ENCODE measurements around the gene LRRC8E.

The LRRC8E gene

GRCh38 chr19:7855426-7856108 is 32.7 kb upstream of the LRRC8E start:
- DNase-seq = no peak

- peak; percentile 11 for DNase-seq
Observed at GRCh38 chr19:7856109-7856591, 32.2 kb upstream of the LRRC8E start.

- DNase-seq = peak; percentile 5
Observed at GRCh38 chr19:7856679-7857663, 31.3 kb upstream of the LRRC8E start.

GRCh38 chr19:7857727-7858108 is 30.6 kb upstream of the LRRC8E start:
- DNase-seq = peak; percentile 26

- DNase-seq = peak; percentile 23
Observed at GRCh38 chr19:7858109-7858770, 30.1 kb upstream of the LRRC8E start.

- DNase-seq = peak; percentile 12
Observed at GRCh38 chr19:7859087-7859486, 29.2 kb upstream of the LRRC8E start.

GRCh38 chr19:7859831-7860713 is 28.2 kb upstream of the LRRC8E start:
- peak; percentile 23 for DNase-seq

- DNase-seq = peak; percentile 41
Observed at GRCh38 chr19:7860714-7861618, 27.3 kb upstream of the LRRC8E start.

- peak; percentile 9 for DNase-seq
Observed at GRCh38 chr19:7861619-7862412, 26.5 kb upstream of the LRRC8E start.

GRCh38 chr19:7862413-7862951 is 25.8 kb upstream of the LRRC8E start:
- DNase-seq = peak; percentile 66

- peak; percentile 5 for DNase-seq
Observed at GRCh38 chr19:7863157-7863970, 24.9 kb upstream of the LRRC8E start.

GRCh38 chr19:7863971-7864689 is 24.2 kb upstream of the LRRC8E start:
- peak; percentile 18 for DNase-seq

GRCh38 chr19:7864690-7865074 is 23.6 kb upstream of the LRRC8E start:
- DNase-seq = peak; percentile 9

- peak; percentile 11 for DNase-seq
Observed at GRCh38 chr19:7865262-7865911, 22.9 kb upstream of the LRRC8E start.

- DNase-seq = peak; percentile 15
Observed at GRCh38 chr19:7866399-7867091, 21.8 kb upstream of the LRRC8E start.

- peak; percentile 8 for DNase-seq
Observed at GRCh38 chr19:7867092-7867844, 21.0 kb upstream of the LRRC8E start.

All from 8988T (cell line).